CD4-positive, alpha-beta T cell (primary cell): Measurements from ENCODE around the gene FSIP2. TPM values are rescaled to one million over a fixed set of nuclear protein-coding genes. Genes with fewer than 3 reads are reported as not detected.

Experiments used
- ATAC-seq: fragments of 200-7000 bp; cut with Tn5 transposase; one replicate; pipeline ENCODE4 v1.10.0; 2022; ENCODE audit warnings: mild to moderate bottlenecking; ENCODE audit not compliant: poor library complexity
- CTCF ChIA-PET: fragments of 350-600 bp; sonication (Branson Sonifier 250); formaldehyde crosslinking; loops from one replicate; lab custom pipeline; 2021; ENCODE audit warnings: antibody characterized with exemption, inconsistent platforms; lab: Charles Lee
- POLR2A ChIA-PET: fragments of 350-600 bp; sonication (Branson Sonifier 250); formaldehyde crosslinking; loops from one replicate; lab custom pipeline; 2021; ENCODE audit warnings: antibody characterized with exemption, inconsistent platforms; lab: Charles Lee
- DNase-seq, 14 experiments: peaks; one replicate each; pipeline ENCODE4 v3.0.0-alpha.2; 2013 to 2020; ENCODE audit warnings: mixed read lengths in 2 of 14
- H3K27ac ChIP-seq, 2 donors: one replicate each; pipeline versions ENCODE4 v1.5.1 to v1.7.0; 2013; ENCODE audit warnings: low read length in 2 of 2, low read depth in 1 of 2, mild to moderate bottlenecking in 1 of 2
- H3K27me3 ChIP-seq, 2 experiments: 1 replicate in 1 of 2; 2 replicates in 1 of 2; pipeline versions ENCODE4 v1.6.1 to v1.7.0; 2013; ENCODE audit warnings: low read length in 2 of 2, control low read depth in 1 of 2, mild to moderate bottlenecking in 1 of 2, moderate library complexity in 1 of 2; ENCODE audit not compliant: insufficient read depth in 2 of 2, control insufficient read depth in 1 of 2
- H3K36me3 ChIP-seq: one replicate; pipeline ENCODE4 v1.6.1; 2013; ENCODE audit warnings: low read length, control low read depth; ENCODE audit not compliant: insufficient read depth
- H3K4me1 ChIP-seq: one replicate; pipeline ENCODE4 v1.6.1; 2013; ENCODE audit warnings: low read length, control low read depth; ENCODE audit not compliant: insufficient read depth
- H3K4me3 ChIP-seq: one replicate; pipeline ENCODE4 v1.5.1; 2013; ENCODE audit warnings: mild to moderate bottlenecking, low read length, moderate library complexity
- H3K9me3 ChIP-seq, 2 experiments: 1 replicate in 1 of 2; 2 replicates in 1 of 2; pipeline versions ENCODE4 v1.6.1 to v1.7.0; 2013; ENCODE audit warnings: low read length in 2 of 2, mild to moderate bottlenecking in 2 of 2, control low read depth in 1 of 2, moderate library complexity in 1 of 2; ENCODE audit not compliant: control insufficient read depth in 1 of 2, insufficient read depth in 1 of 2
- H3K27ac Mint-ChIP-seq: one replicate; pipeline ENCODE4 v1.8.0; 2020; ENCODE audit warnings: mixed read lengths
- H3K27me3 Mint-ChIP-seq: one replicate; pipeline ENCODE4 v1.8.0; 2021; ENCODE audit warnings: mixed read lengths
- H3K36me3 Mint-ChIP-seq: one replicate; pipeline ENCODE4 v1.8.0; 2021; ENCODE audit warnings: low read depth, mixed read lengths
- H3K4me1 Mint-ChIP-seq: one replicate; pipeline ENCODE4 v1.8.0; 2021; ENCODE audit warnings: low read depth, mixed read lengths
- H3K4me3 Mint-ChIP-seq: one replicate; pipeline ENCODE4 v1.8.0; 2020; ENCODE audit warnings: mild to moderate bottlenecking, mixed read lengths
- H3K9me3 Mint-ChIP-seq: one replicate; pipeline ENCODE4 v1.8.0; 2020; ENCODE audit warnings: mixed read lengths
- intact Hi-C, 2 experiments: fragments of 100-400 bp; cut with DNase I in 1 of 2; cut with micrococcal nuclease in 1 of 2; formaldehyde crosslinking; loops; one replicate each; pipeline versions ENCODE4 v1.15.1 to v1.9.0; 2023 to 2025; cut with DNase I, micrococcal nuclease
- total RNA-seq, 174 experiments: library from RNA in 2 of 174; stranded (reverse) in 2 of 174; gene quantifications; one replicate each; pipeline ENCODE4 v1.2.3 and lab custom pipeline; 2021 to 2026
- TF ChIP-seq, protein P1 (sequence below): fragments of 200-600 bp; IDR thresholded peaks from one replicate; pipeline ENCODE4 v1.8.0; 2022; ENCODE audit warnings: antibody characterized with exemption, mild to moderate bottlenecking

Gene FSIP2
- total RNA-seq, 2 experiments from 2014 or later: 0.39 to 0.96 TPM

DNA sequence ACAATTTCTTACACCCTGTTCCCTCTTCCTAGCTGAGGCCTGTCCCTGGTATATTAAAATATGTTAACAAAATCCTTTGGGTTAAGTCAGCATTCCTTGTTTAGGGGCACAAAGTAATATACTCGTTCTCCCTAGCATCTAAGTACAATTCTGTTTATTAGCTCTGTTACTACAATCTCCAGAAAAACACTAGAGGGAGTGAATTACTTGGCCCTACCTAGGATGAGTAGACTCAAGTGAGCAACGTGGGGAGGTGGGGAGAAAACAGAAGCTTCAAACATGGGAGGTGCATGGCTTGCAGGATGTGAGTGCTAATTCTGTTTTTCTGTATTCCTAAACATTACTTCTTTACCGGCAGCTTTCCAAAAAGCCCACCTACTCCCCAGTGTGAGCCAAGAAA lies 89.7 kb downstream of the FSIP2 start:
- H3K4me3 Mint-ChIP-seq: no peak overlapping the region
- no peak for ATAC-seq
- H3K27ac ChIP-seq: no peak overlapping the region
- no peak overlapping the region for H3K27ac Mint-ChIP-seq
- H3K27me3 Mint-ChIP-seq: no peaks in the 10 kb centered on the region
- no peaks in the 10 kb centered on the region for H3K36me3 Mint-ChIP-seq
- H3K9me3 Mint-ChIP-seq: peaks cover 4% of the 10 kb centered on the region
- H3K4me1 Mint-ChIP-seq: no peaks in the 10 kb centered on the region
- no peaks in the 10 kb centered on the region for H3K27me3 ChIP-seq
- no peaks in the 10 kb centered on the region for H3K36me3 ChIP-seq
- ChIA-PET CTCF (no interaction called here), POLR2A (no interaction called here)
- H3K4me3 ChIP-seq: no peak overlapping the region
- intact Hi-C loops: no loop called here
- H3K9me3 ChIP-seq: no peaks in the 10 kb centered on the region
- TF ChIP-seq, protein P1, sequence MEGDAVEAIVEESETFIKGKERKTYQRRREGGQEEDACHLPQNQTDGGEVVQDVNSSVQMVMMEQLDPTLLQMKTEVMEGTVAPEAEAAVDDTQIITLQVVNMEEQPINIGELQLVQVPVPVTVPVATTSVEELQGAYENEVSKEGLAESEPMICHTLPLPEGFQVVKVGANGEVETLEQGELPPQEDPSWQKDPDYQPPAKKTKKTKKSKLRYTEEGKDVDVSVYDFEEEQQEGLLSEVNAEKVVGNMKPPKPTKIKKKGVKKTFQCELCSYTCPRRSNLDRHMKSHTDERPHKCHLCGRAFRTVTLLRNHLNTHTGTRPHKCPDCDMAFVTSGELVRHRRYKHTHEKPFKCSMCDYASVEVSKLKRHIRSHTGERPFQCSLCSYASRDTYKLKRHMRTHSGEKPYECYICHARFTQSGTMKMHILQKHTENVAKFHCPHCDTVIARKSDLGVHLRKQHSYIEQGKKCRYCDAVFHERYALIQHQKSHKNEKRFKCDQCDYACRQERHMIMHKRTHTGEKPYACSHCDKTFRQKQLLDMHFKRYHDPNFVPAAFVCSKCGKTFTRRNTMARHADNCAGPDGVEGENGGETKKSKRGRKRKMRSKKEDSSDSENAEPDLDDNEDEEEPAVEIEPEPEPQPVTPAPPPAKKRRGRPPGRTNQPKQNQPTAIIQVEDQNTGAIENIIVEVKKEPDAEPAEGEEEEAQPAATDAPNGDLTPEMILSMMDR: no peak
- DNase-seq: no peak
- H3K4me1 ChIP-seq: no peaks in the 10 kb centered on the region

DNA sequence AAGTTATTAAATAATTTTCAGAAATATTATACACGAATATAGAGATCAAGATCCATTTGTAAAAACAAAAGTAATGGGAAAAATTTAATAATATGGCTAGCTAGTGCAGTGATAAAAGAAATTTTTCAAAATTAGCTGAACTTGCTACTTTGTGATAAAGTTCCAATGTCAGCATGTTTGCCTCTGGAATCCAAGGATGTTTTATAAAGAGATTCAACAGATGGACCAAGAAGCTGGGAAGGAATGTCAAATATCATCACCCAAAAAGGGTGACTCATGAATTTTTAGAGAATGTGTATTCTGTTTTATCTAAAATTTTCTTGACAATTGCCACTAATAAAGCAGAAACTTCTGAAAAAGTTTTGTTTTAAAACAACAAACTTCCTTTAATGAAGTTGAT lies 95.3 kb downstream of the FSIP2 start:
- H3K4me1 Mint-ChIP-seq: no peaks in the 10 kb centered on the region
- no peaks in the 10 kb centered on the region for H3K4me1 ChIP-seq
- intact Hi-C loops: no loop called here
- ATAC-seq: no peak
- POLR2A ChIA-PET: no interaction called here
- H3K4me3 ChIP-seq: no peak overlapping the region
- TF ChIP-seq, protein P1: no peak
- H3K4me3 Mint-ChIP-seq: no peak overlapping the region
- H3K27me3 Mint-ChIP-seq: no peaks in the 10 kb centered on the region
- no peak for DNase-seq
- CTCF ChIA-PET: no interaction called here
- no peaks in the 10 kb centered on the region for H3K36me3 ChIP-seq
- H3K27ac Mint-ChIP-seq: no peak overlapping the region
- no peak overlapping the region for H3K27ac ChIP-seq
- peaks cover 3 to 19% of the 10 kb centered on the region in 2 experiments for H3K9me3 ChIP-seq
- peaks cover 2% of the 10 kb centered on the region for H3K9me3 Mint-ChIP-seq
- no peaks in the 10 kb centered on the region for H3K27me3 ChIP-seq
- peaks cover 7% of the 10 kb centered on the region for H3K36me3 Mint-ChIP-seq

DNA sequence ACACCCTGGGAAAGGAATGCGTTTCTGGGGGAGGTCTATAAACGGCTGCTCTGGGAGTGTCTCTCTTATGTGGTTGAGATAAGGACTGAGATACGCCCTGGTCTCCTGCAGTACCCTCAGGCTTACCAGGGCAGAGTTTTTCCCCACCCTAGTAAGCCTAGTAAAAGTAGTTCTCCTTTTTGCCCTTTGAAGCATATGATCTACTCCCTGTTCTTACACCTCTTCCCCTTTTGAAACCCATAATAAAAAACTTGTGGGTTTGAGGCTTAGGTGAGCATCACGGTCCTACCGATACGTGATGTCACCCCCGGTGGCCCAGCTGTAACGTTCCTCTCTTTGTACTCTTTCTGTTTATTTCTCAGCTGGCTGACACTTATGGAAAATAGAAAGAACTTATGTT lies 97.4 kb downstream of the FSIP2 start:
- no peak overlapping the region for H3K27ac Mint-ChIP-seq
- CTCF ChIA-PET: interaction anchor here (0.7 to 1.0 kb wide), 2 partner anchors 15 to 329 kb away, joined by 3 to 4 read pairs; no protein-coding TSS in a partner anchor
- no peak for ATAC-seq

More for the DNA sequence above, 97.4 kb downstream of the FSIP2 start:
- H3K4me3 Mint-ChIP-seq: no peak overlapping the region
- no peaks in the 10 kb centered on the region for H3K4me1 ChIP-seq
- no peaks in the 10 kb centered on the region for H3K27me3 ChIP-seq
- intact Hi-C loops: no loop called here
- H3K27me3 Mint-ChIP-seq: no peaks in the 10 kb centered on the region
- no peak overlapping the region for H3K4me3 ChIP-seq
- no peaks in the 10 kb centered on the region for H3K36me3 ChIP-seq
- no peak for DNase-seq
- peaks cover 9% of the 10 kb centered on the region for H3K9me3 Mint-ChIP-seq
- TF ChIP-seq, protein P1: no peak
- H3K9me3 ChIP-seq: peaks cover 3 to 25% of the 10 kb centered on the region in 2 experiments
- H3K4me1 Mint-ChIP-seq: no peaks in the 10 kb centered on the region
- POLR2A ChIA-PET: no interaction called here
- no peak overlapping the region for H3K27ac ChIP-seq
- H3K36me3 Mint-ChIP-seq: peaks cover 19% of the 10 kb centered on the region
